T-helper 17 cell (primary cell): ENCODE results near the gene VPS29. TPM values are rescaled to one million over a fixed set of nuclear protein-coding genes. Genes with fewer than 3 reads are reported as not detected.

Experiments
- ATAC-seq: fragments of 150-1000 bp; cut with Tn5 transposase; 2 replicates; pipeline ENCODE4 v1.10.0; 2021; ENCODE audit warnings: mild to moderate bottlenecking, moderate library complexity
- DNase-seq, 3 donors: peaks; one replicate each; pipeline versions ENCODE4 v3.0.0 to v3.0.0-alpha.2; 2020 to 2021
- H3K9me3 ChIP-seq: one replicate; pipeline ENCODE4 v1.7.0; 2013; ENCODE audit warnings: low read length, mild to moderate bottlenecking; ENCODE audit not compliant: control insufficient read depth, poor library complexity, severe bottlenecking
- H3K27ac Mint-ChIP-seq: one replicate; pipeline ENCODE4 v1.8.0; 2022; ENCODE audit warnings: mild to moderate bottlenecking, moderate library complexity, mixed read lengths
- H3K27me3 Mint-ChIP-seq: one replicate; pipeline ENCODE4 v1.8.0; 2022; ENCODE audit warnings: mixed read lengths
- H3K36me3 Mint-ChIP-seq: one replicate; pipeline ENCODE4 v1.8.0; 2022; ENCODE audit warnings: low read depth, mixed read lengths
- H3K4me1 Mint-ChIP-seq: one replicate; pipeline ENCODE4 v1.8.0; 2022; ENCODE audit warnings: mild to moderate bottlenecking, mixed read lengths
- H3K4me3 Mint-ChIP-seq: one replicate; pipeline ENCODE4 v1.8.0; 2022; ENCODE audit warnings: mild to moderate bottlenecking, moderate library complexity, mixed read lengths
- total RNA-seq, 4 donors: library from RNA in 2 of 4; stranded (reverse) in 2 of 4; gene quantifications; one replicate each; pipeline ENCODE4 v1.2.3 and lab custom pipeline; 2022 to 2026

Gene VPS29
- total RNA-seq, 2 donors from 2014 or later, result 81.0 to 96.3 TPM

DNA sequence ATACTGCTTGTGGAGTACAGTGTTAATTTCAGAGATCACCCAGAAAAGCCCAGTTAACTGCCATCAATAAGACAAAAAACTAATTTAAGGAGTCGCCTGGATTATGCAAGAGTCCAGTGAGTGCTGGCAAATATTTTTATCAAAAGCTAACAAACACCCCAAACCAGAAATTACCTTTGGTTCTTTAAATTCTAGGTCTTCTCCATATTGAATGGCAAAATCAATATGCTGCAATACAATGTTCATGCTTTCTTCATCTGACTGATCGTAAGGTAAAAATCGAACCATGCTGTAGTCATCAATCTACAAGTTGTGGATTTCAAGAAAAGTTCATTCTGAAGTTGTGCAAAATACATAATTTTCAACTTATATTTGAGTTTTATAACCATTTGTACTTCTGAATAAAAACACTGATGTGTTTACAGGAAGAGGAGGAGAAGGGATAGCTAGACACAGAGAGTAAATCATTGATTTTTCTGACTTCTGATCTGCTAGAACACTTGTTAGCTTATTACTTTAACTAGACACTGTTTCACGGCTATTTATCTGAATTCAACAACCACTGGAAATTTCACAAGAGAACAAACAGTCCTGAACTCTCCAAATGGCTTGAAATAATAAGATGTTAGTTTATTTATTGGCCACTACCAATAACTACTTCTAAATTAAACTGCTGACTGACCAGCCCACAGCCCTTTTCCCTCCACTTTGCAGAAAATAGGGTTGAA is 48.2 kb downstream of the VPS29 start:
- no peaks in the 10 kb centered on the region for H3K27me3 Mint-ChIP-seq
- ATAC-seq, result no peak
- H3K27ac Mint-ChIP-seq, result no peak overlapping the region
- peaks cover 4% of the 10 kb centered on the region for H3K36me3 Mint-ChIP-seq
- no peak overlapping the region for H3K4me3 Mint-ChIP-seq
- no peak for DNase-seq
- no peaks in the 10 kb centered on the region for H3K9me3 ChIP-seq
- peaks cover 15% of the 10 kb centered on the region for H3K4me1 Mint-ChIP-seq

GRCh38 chr12:110451263-110451662 is 50.6 kb downstream of the VPS29 start:
- ATAC-seq, result no peak
- Mint-ChIP-seq H3K36me3 (peaks cover 3% of the 10 kb centered on the region), H3K27me3 (no peaks in the 10 kb centered on the region), H3K4me1 (peaks cover 22% of the 10 kb centered on the region), H3K27ac (peak overlapping the region; percentile 99), H3K4me3 (peak overlapping the region; percentile 56)
- H3K9me3 ChIP-seq, result no peaks in the 10 kb centered on the region
- no peak for DNase-seq

DNA sequence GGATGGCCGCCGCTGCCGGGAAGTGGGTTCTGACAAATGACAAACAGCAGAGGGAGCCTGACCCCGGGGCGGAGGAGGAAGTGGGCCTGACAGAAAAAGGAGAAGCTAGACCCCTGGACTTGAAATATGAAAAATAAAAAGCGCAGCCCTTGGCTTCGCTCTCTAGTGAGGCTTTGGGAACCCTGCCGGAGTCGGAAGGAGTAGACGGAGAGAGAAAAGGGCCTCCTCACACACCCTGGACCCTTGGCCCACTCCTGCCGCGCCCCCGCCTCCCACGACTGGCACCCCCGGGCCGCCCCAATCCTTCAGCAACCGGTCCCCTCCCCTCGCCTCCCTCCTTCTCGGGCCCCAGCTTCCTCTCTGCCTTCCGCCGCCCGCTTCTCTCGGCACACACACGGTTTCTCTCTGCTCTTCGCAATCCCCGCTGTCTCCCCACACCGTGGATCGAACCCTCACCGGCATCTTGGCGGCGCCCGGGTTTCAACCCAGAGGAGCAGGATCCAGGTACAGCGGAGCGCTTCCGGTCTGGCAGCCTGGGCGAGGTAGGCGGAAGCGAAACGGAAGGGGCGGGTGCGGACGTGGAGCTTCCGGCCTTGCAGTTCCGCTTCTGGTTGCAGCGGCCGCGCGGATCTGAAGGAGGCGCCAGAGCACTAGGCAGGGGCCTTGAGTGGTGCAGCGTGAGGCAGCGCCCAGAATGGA is 52.0 kb downstream of the VPS29 start, which contains the start of gene ARPC3:
ARPC3 (minus strand) TSS at position 539 of the 699 bp plus-strand sequence; CDS start at position 462, 77 bp downstream.
- peak; percentile 96 for ATAC-seq
- DNase-seq, result peak; percentile 91 to 92 (median 91)

DNA sequence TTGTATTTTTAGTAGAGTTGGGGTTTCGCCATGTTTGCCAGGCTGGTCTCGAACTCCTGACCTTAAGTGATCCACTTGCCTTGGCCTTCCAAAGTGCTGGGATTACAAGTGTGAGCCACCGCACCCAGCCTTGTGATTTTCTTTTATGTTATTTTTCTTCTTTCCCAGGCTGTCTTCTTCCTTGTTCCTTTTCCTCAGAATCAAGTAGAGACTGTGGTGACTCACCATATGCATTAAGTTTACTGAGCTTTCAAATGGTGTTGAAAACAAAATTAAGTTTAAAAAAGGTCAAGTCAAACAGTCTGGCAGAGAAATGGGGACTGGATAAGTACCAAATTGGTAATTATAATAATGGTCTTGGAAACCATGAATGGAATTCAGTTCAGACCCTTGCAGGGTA is 57.5 kb downstream of the VPS29 start:
- H3K4me3 Mint-ChIP-seq, result no peak overlapping the region

More for the DNA sequence above, 52.0 kb downstream of the VPS29 start, which contains the start of gene ARPC3:
- Mint-ChIP-seq H3K27ac (peak within 1 kb of the TSS; percentile 99), H3K27me3 (no peaks in the 10 kb centered on the region), H3K4me1 (peaks cover 27% of the 10 kb centered on the region), H3K36me3 (peaks cover 3% of the 10 kb centered on the region), H3K4me3 (peak within 1 kb of the TSS; percentile 100)
- no peaks in the 10 kb centered on the region for H3K9me3 ChIP-seq

More for the DNA sequence above, 57.5 kb downstream of the VPS29 start:
- Mint-ChIP-seq H3K27me3 (no peaks in the 10 kb centered on the region), H3K4me1 (peaks cover 18% of the 10 kb centered on the region), H3K36me3 (no peaks in the 10 kb centered on the region), H3K27ac (peak overlapping the region; percentile 57)
- ATAC-seq (no peak), DNase-seq (no peak)
- no peaks in the 10 kb centered on the region for H3K9me3 ChIP-seq

Other genes with a start within 250 kb of the VPS29 start
- gene ATP2A2, start 220.9 kb downstream of the VPS29 start, total RNA-seq, result 100 to 1,000 TPM; 109 to 116 TPM
- gene ANAPC7, start 98.4 kb downstream of the VPS29 start, total RNA-seq, result 10 to 100 TPM; 40.1 to 42.6 TPM
- gene ARPC3, start 51.8 kb downstream of the VPS29 start, total RNA-seq, result 100 to 1,000 TPM; 196 to 225 TPM
- 1 to 10 TPM; 4.4 to 5.2 TPM for gene GPN3, start 33.9 kb downstream of the VPS29 start, total RNA-seq
- 1 to 10 TPM; 3.2 to 3.5 TPM for gene FAM216A, start 33.3 kb downstream of the VPS29 start, total RNA-seq
- gene RAD9B, start 220 bp upstream of the VPS29 start, total RNA-seq, result under 1 TPM; 0.37 to 0.62 TPM
- 10 to 100 TPM; 45.5 to 49.4 TPM for gene PPTC7, start 81.2 kb upstream of the VPS29 start, total RNA-seq
- 1 to 10 TPM; 5.0 to 8.5 TPM for gene TCTN1, start 112.0 kb upstream of the VPS29 start, total RNA-seq
- 1 to 10 TPM; 4.6 to 8.8 TPM for gene HVCN1, start 187.0 kb upstream of the VPS29 start, total RNA-seq
- 100 to 1,000 TPM; 140 to 149 TPM for gene PPP1CC, start 240.8 kb upstream of the VPS29 start, total RNA-seq